ENCODE measurements around the gene FOXP2.

The FOXP2 gene

GRCh38 chr7:114414156-114415063 is at the start of gene FOXP2:
TSS of gene FOXP2 (plus strand) at chr7:114414815. CDS start at chr7:114426512, 11,697 bp downstream.
- H3K27me3 ChIP-seq (replicated peaks; ENCODE audit: control insufficient read depth, insufficient read depth, low read length), result no peaks in the 10 kb centered on the region
- H3K36me3 ChIP-seq (ENCODE audit: control insufficient read depth, insufficient read depth, low read length), result no peaks in the 10 kb centered on the region
- DNase-seq (ENCODE audit: extremely low read depth, insufficient read length), result peak; percentile 37
- TF ChIP-seq, protein P1, sequence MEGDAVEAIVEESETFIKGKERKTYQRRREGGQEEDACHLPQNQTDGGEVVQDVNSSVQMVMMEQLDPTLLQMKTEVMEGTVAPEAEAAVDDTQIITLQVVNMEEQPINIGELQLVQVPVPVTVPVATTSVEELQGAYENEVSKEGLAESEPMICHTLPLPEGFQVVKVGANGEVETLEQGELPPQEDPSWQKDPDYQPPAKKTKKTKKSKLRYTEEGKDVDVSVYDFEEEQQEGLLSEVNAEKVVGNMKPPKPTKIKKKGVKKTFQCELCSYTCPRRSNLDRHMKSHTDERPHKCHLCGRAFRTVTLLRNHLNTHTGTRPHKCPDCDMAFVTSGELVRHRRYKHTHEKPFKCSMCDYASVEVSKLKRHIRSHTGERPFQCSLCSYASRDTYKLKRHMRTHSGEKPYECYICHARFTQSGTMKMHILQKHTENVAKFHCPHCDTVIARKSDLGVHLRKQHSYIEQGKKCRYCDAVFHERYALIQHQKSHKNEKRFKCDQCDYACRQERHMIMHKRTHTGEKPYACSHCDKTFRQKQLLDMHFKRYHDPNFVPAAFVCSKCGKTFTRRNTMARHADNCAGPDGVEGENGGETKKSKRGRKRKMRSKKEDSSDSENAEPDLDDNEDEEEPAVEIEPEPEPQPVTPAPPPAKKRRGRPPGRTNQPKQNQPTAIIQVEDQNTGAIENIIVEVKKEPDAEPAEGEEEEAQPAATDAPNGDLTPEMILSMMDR (IDR thresholded peaks at IDR 0.05; ENCODE audit: insufficient read depth, low read length, poor library complexity, severe bottlenecking), result no peak
- H3K4me3 ChIP-seq (replicated peaks; ENCODE audit: low read depth, low read length), result no peak within 1 kb of the TSS

- TF ChIP-seq, protein P1 (IDR thresholded peaks at IDR 0.05; ENCODE audit: insufficient read depth, low read length, poor library complexity, severe bottlenecking), result no peak
Observed at GRCh38 chr7:114365791-114366190, 48.8 kb upstream of the FOXP2 start.

GRCh38 chr7:114368492-114368891 is 46.1 kb upstream of the FOXP2 start:
- no peak for DNase-seq (ENCODE audit: extremely low read depth, insufficient read length)
- no peaks in the 10 kb centered on the region for H3K36me3 ChIP-seq (ENCODE audit: control insufficient read depth, insufficient read depth, low read length)
- H3K27me3 ChIP-seq (replicated peaks; ENCODE audit: control insufficient read depth, insufficient read depth, low read length), result no peaks in the 10 kb centered on the region
- TF ChIP-seq, protein P1 (IDR thresholded peaks at IDR 0.05; ENCODE audit: insufficient read depth, low read length, poor library complexity, severe bottlenecking), result no peak
- H3K4me3 ChIP-seq (replicated peaks; ENCODE audit: low read depth, low read length), result no peak overlapping the region

More at GRCh38 chr7:114365791-114366190, 48.8 kb upstream of the FOXP2 start:
- no peaks in the 10 kb centered on the region for H3K36me3 ChIP-seq (ENCODE audit: control insufficient read depth, insufficient read depth, low read length)
- DNase-seq (ENCODE audit: extremely low read depth, insufficient read length), result no peak
- no peaks in the 10 kb centered on the region for H3K27me3 ChIP-seq (replicated peaks; ENCODE audit: control insufficient read depth, insufficient read depth, low read length)
- H3K4me3 ChIP-seq (replicated peaks; ENCODE audit: low read depth, low read length), result no peak overlapping the region

GRCh38 chr7:114369294-114369693 is 45.3 kb upstream of the FOXP2 start:
- no peak for DNase-seq (ENCODE audit: extremely low read depth, insufficient read length)
- Histone ChIP-seq H3K27me3 (replicated peaks; ENCODE audit: control insufficient read depth, insufficient read depth, low read length) (no peaks in the 10 kb centered on the region), H3K36me3 (ENCODE audit: control insufficient read depth, insufficient read depth, low read length) (no peaks in the 10 kb centered on the region), H3K4me3 (replicated peaks; ENCODE audit: low read depth, low read length) (no peak overlapping the region)
- TF ChIP-seq, protein P1 (IDR thresholded peaks at IDR 0.05; ENCODE audit: insufficient read depth, low read length, poor library complexity, severe bottlenecking), result no peak

GRCh38 chr7:114372619-114373018 is 42.0 kb upstream of the FOXP2 start:
- no peaks in the 10 kb centered on the region for H3K27me3 ChIP-seq (replicated peaks; ENCODE audit: control insufficient read depth, insufficient read depth, low read length)
- H3K36me3 ChIP-seq (ENCODE audit: control insufficient read depth, insufficient read depth, low read length), result no peaks in the 10 kb centered on the region
- TF ChIP-seq, protein P1 (IDR thresholded peaks at IDR 0.05; ENCODE audit: insufficient read depth, low read length, poor library complexity, severe bottlenecking), result no peak
- no peak for DNase-seq (ENCODE audit: extremely low read depth, insufficient read length)
- no peak overlapping the region for H3K4me3 ChIP-seq (replicated peaks; ENCODE audit: low read depth, low read length)

Data from GM06990 (cell line).